Effector memory CD8-positive, alpha-beta T cell (primary cell): ENCODE results near the gene GATAD2A.
"Not testable (repeated sequence)": the region's sequence is repeated elsewhere in the genome, so short reads cannot be mapped to it uniquely, and the experiment has no call there.

Experiments
- ATAC-seq: fragments of 150-1000 bp; cut with Tn5 transposase; replicated peaks from 2 replicates; pipeline ENCODE4 v1.10.0; 2021; ENCODE audit warnings: mild to moderate bottlenecking, moderate library complexity
- DNase-seq, 3 experiments: peaks; one replicate each; pipeline ENCODE4 v3.0.0; 2021
- H3K27ac Mint-ChIP-seq, 2 donors: one replicate each; pipeline ENCODE4 v1.8.0; 2022; ENCODE audit warnings: mild to moderate bottlenecking in 2 of 2, mixed read lengths in 2 of 2, moderate library complexity in 2 of 2
- H3K27me3 Mint-ChIP-seq, 2 donors: one replicate each; pipeline ENCODE4 v1.8.0; 2022; ENCODE audit warnings: mixed read lengths in 2 of 2
- H3K36me3 Mint-ChIP-seq: one replicate; pipeline ENCODE4 v1.8.0; 2022; ENCODE audit warnings: mild to moderate bottlenecking, moderate library complexity, mixed read lengths; ENCODE audit not compliant: insufficient read depth
- H3K4me1 Mint-ChIP-seq, 2 donors: one replicate each; pipeline ENCODE4 v1.8.0; 2022; ENCODE audit warnings: low read depth in 2 of 2, mixed read lengths in 2 of 2
- H3K4me3 Mint-ChIP-seq, 2 donors: one replicate each; pipeline ENCODE4 v1.8.0; 2022; ENCODE audit warnings: mild to moderate bottlenecking in 2 of 2, mixed read lengths in 2 of 2, moderate library complexity in 2 of 2
- H3K9me3 Mint-ChIP-seq, 2 donors: one replicate each; pipeline ENCODE4 v1.8.0; 2022; ENCODE audit warnings: mixed read lengths in 2 of 2
- total RNA-seq, 9 experiments: gene quantifications; one replicate each; lab custom pipeline; 2026; lab: John Stamatoyannopoulos, UW

GATAD2A gene, protein sequence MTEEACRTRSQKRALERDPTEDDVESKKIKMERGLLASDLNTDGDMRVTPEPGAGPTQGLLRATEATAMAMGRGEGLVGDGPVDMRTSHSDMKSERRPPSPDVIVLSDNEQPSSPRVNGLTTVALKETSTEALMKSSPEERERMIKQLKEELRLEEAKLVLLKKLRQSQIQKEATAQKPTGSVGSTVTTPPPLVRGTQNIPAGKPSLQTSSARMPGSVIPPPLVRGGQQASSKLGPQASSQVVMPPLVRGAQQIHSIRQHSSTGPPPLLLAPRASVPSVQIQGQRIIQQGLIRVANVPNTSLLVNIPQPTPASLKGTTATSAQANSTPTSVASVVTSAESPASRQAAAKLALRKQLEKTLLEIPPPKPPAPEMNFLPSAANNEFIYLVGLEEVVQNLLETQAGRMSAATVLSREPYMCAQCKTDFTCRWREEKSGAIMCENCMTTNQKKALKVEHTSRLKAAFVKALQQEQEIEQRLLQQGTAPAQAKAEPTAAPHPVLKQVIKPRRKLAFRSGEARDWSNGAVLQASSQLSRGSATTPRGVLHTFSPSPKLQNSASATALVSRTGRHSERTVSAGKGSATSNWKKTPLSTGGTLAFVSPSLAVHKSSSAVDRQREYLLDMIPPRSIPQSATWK
- 145 to 189 (median 168) reads per million in 9 experiments for total RNA-seq

DNA sequence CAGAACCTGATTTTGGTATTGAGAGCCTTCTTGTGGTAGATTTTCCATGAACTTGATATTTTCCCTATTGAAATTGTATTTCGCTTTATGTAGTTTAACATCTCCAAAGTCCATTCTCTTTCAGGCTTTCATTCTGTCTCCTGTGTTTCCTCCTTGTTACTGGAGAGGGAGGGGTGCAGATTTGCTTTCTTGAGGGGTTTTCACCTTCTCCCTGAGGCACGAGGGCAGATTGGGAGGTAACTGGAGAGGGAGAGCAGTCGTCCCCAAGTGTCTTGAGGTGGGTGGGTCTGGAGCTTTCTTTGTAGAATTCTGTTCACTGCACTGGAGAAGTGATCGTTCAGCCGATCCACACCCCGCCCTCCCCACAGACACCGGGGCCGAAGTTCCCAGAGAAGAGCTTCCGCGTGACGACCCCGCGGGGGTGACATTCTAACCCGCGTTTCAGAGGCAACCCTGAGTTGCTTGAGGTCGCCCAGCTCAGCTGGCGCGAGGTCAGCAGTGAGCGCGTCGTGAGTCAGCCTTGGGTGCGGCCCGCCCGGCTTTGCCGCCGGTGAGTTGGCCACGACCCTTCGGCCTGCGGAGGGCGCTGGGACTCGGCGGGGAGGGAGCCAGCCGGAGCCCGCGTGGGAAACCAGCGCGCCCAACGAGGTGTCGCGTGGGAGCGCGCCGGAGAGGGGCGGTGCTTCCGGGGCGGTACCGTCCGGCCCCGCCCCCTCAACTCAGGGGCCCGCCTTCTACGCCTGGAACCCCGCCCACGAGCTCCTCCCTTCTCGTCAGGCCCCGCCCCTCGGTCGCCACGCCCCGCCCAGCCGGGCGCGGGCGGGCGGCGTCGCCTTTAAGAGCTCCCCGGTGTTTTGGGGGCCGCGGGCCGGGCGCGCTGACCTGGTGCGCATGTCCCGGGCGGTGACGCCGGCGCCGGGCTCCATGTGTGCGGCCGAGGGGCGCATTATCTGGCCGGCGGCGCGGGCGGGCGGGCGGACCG, at the start of gene GATAD2A:
TSS of gene GATAD2A (plus strand) at position 797 of the 982 bp plus-strand sequence. CDS start 59,671 bp downstream, outside the sequence.
- no peaks in the 10 kb centered on the region for H3K9me3 Mint-ChIP-seq
- H3K4me1 Mint-ChIP-seq: peaks cover 51 to 62% of the 10 kb centered on the region in 2 donors
- H3K36me3 Mint-ChIP-seq: peaks cover 13% of the 10 kb centered on the region

DNA sequence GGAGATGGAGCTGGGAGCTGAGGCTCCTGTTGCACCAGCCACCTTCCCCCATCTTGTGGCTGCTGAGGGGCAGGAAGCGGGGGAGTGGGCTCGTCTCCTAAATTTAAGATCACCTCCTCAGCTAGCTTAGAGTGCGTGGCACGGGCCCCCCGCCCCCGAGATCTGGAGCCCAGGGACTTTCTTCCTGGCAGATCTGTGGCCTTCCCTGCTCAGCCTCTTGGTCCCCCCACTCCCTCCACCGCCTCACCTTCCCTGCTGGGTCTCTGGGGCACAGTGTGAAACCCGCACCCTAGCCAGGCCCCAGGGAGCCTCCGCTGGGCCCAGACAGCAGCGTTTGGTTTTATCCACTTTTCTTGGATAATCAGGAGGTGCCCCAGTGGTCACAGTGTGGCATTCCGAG, 49.0 kb upstream of the GATAD2A start:
- peaks cover 32% of the 10 kb centered on the region for H3K36me3 Mint-ChIP-seq
- ATAC-seq: no peak
- no peaks in the 10 kb centered on the region for H3K9me3 Mint-ChIP-seq

More for the DNA sequence above, at the start of gene GATAD2A:
- Mint-ChIP-seq H3K27ac (peak within 1 kb of the TSS; percentile 89 to 97), H3K27me3 (no peaks in the 10 kb centered on the region), H3K4me3 (peak within 1 kb of the TSS; percentile 97 to 98)
- ATAC-seq (peak; percentile 78), DNase-seq (peak; percentile 90 to 96 (median 94))

GRCh38 chr19:19356901-19357566, 48.4 kb upstream of the GATAD2A start:
- no peaks in the 10 kb centered on the region for H3K27me3 Mint-ChIP-seq

More for the DNA sequence above, 49.0 kb upstream of the GATAD2A start:
- Mint-ChIP-seq H3K4me3 (no peak overlapping the region), H3K27ac (no peak overlapping the region), H3K4me1 (peaks cover 0 to 14% of the 10 kb centered on the region in 2 donors), H3K27me3 (no peaks in the 10 kb centered on the region)
- no peak for DNase-seq

DNA sequence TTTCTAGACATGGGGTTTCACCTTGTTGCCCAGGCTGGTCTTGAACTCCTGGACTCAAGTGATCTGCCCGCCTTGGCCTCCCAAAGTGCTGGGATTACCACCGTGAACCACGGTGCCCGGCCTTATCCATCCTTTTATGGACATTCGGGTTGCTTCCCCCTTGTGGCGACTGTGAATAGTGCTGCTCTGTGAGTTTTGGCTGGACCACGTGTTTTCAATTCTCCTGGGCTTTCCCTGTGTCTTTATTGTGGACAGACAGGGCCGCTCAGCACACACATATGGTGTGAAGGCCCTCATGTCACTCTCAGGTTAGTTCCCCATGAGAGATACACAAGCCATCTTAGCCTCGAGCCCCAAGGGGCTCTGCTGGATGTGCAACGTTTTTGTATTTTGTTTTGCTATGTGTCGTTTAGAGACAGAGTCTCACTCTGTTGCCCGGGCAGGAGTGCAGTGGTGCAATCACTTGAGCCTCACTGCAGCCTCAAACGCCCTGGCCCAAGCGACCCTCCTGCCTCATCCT, 44.3 kb upstream of the GATAD2A start:
- H3K36me3 Mint-ChIP-seq: peaks cover 14% of the 10 kb centered on the region
- H3K4me3 Mint-ChIP-seq: peak overlapping the region; percentile 16 to 40
- peak; percentile 72 for ATAC-seq
- peaks cover 10 to 24% of the 10 kb centered on the region in 2 donors for H3K4me1 Mint-ChIP-seq
- no peaks in the 10 kb centered on the region for H3K27me3 Mint-ChIP-seq
- peak; percentile 60 to 72 (median 66) for DNase-seq
- peak overlapping the region; percentile 8 to 55 for H3K27ac Mint-ChIP-seq
- H3K9me3 Mint-ChIP-seq: no peaks in the 10 kb centered on the region

More at GRCh38 chr19:19356901-19357566, 48.4 kb upstream of the GATAD2A start:
- ATAC-seq (no peak), DNase-seq (no peak)
- peaks cover 0 to 16% of the 10 kb centered on the region in 2 donors for H3K4me1 Mint-ChIP-seq
- H3K4me3 Mint-ChIP-seq: no peak overlapping the region
- peaks cover 27% of the 10 kb centered on the region for H3K36me3 Mint-ChIP-seq
- H3K9me3 Mint-ChIP-seq: no peaks in the 10 kb centered on the region
- H3K27ac Mint-ChIP-seq: peak overlapping the region; percentile 44 to 67

DNA sequence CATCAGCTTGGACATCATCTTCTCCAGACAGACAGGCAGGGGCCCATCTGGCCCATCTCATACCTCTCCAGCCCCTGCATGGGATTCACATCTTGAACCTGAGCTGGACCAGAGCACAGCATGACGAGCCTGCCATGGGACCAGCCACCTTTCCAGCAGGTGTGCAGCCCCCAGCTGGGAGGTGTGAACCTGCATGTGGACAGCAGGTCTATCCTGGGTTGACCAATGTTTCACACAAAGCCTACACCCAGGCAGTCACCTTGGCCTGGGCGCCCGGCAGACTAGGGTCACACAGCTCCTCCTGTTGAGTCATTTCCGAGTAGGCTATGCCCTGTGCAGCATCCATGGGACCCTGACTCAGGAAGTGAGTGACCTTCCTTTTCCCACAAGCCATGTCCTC, 43.4 kb upstream of the GATAD2A start:
- ATAC-seq: no peak
- Mint-ChIP-seq H3K27me3 (no peaks in the 10 kb centered on the region), H3K36me3 (peaks cover 13% of the 10 kb centered on the region), H3K4me1 (peaks cover 15 to 29% of the 10 kb centered on the region in 2 donors), H3K9me3 (no peaks in the 10 kb centered on the region), H3K27ac (peak overlapping the region in 1 of 2 donors; percentile 69), H3K4me3 (peak overlapping the region in 1 of 2 donors; percentile 16)
- no peak for DNase-seq

GRCh38 chr19:19366434-19367396, 38.8 kb upstream of the GATAD2A start:
- DNase-seq: peak; percentile 48 to 69 (median 62)
- Mint-ChIP-seq H3K36me3 (peaks cover 6% of the 10 kb centered on the region), H3K9me3 (no peaks in the 10 kb centered on the region), H3K4me1 (peaks cover 15 to 17% of the 10 kb centered on the region in 2 donors), H3K27ac (peak overlapping the region in 1 of 2 donors; percentile 54), H3K27me3 (no peaks in the 10 kb centered on the region), H3K4me3 (peak overlapping the region; percentile 48 to 64)
- ATAC-seq: peak; percentile 75

DNA sequence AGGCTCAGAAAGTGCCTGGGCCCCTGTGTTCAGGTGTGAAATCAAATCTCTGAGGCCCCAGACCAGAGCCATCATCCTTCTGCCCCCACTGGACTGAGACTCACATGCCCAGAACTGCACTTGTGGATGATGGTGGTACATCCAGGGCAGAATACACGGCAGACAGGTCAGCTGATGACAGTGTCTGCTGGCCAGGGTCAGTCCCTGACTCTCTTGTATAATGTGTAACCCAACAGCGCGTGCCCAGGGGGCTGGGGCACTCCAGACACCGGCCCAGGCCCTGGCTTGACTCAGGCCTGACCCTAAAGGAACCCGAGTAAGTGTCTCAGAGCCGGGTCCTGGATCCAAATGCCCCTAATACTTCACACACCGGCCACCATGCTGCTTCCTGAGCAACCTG, 37.4 kb upstream of the GATAD2A start:
- H3K27ac Mint-ChIP-seq: no peak overlapping the region
- DNase-seq (no peak), ATAC-seq (no peak)
- peaks cover 6% of the 10 kb centered on the region for H3K36me3 Mint-ChIP-seq
- peaks cover 18 to 19% of the 10 kb centered on the region in 2 donors for H3K4me1 Mint-ChIP-seq
- no peak overlapping the region for H3K4me3 Mint-ChIP-seq
- H3K9me3 Mint-ChIP-seq: no peaks in the 10 kb centered on the region
- no peaks in the 10 kb centered on the region for H3K27me3 Mint-ChIP-seq

- Mint-ChIP-seq H3K4me1 (peaks cover 13 to 15% of the 10 kb centered on the region in 2 donors), H3K27me3 (no peaks in the 10 kb centered on the region), H3K27ac (no peak overlapping the region), H3K36me3 (peaks cover 3% of the 10 kb centered on the region), H3K4me3 (no peak overlapping the region), H3K9me3 (no peaks in the 10 kb centered on the region)
- ATAC-seq (no peak), DNase-seq (no peak)
Measured at GRCh38 chr19:19371059-19371458, 34.4 kb upstream of the GATAD2A start.

DNA sequence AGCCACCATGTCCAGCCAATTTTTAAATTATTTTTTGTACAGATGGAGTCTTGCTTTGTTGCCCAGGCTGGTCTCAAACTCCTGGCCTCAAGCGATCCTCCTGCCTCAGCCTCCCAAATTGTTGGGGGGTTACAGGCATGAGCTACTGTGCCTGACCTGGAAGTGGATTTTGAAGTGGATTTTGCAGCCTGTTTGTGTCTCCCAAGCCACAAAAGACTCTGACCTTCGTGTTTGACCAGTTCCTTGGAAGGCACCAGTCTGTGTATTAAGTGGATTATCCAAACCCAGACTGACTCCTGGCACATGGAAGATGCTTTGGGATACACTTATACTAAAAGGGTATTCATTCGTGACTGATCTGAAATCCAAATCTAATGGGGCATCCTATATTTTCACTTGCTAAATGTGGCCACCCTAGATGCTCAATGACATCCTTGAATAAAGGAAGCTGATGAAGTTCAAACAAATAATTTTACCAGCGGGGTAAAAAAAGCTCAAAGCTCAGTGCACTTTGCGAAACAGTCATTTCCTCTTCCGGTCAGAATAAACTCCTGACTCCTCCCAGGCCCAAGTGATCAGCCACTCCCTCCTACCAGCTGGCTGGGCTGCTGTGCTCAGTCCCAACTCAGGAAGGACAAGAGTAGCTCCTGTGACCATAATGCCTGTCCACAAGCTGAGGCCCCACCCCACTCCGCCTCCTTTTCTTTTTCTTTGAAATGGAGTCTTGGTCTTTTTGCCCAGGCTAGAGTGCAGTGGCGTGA, 32.6 kb upstream of the GATAD2A start:
- Mint-ChIP-seq H3K9me3 (no peaks in the 10 kb centered on the region), H3K4me1 (peaks cover 7 to 8% of the 10 kb centered on the region in 2 donors), H3K27me3 (no peaks in the 10 kb centered on the region), H3K4me3 (peak overlapping the region; percentile 61), H3K27ac (peak overlapping the region; percentile 86), H3K36me3 (peaks cover 3% of the 10 kb centered on the region)
- ATAC-seq: peak; percentile 95
- DNase-seq: peak; percentile 25 to 29 (median 28)

DNA sequence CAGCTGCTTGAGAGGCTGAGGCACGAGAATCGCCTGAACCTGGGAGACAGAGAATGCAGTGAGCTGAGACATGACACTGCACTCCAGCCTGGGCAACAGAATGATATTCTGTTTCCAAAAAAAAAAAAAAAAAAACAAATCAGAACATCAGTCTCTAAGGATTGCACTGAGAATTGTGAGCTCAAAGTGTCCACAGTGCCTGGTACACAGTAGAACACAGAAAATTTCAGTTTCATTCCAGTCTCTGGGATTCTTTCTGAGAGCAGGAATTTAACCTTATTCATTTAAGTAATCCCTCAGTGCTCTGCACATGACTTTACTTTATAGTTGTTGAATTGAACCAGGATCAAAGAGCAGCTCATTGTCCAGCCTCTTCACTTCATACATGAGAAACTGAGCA, 25.9 kb upstream of the GATAD2A start:
- no peaks in the 10 kb centered on the region for H3K9me3 Mint-ChIP-seq
- H3K4me1 Mint-ChIP-seq: no peaks in the 10 kb centered on the region
- no peak overlapping the region for H3K27ac Mint-ChIP-seq
- no peak for DNase-seq
- H3K4me3 Mint-ChIP-seq: no peak overlapping the region
- peaks cover 3% of the 10 kb centered on the region for H3K36me3 Mint-ChIP-seq
- no peaks in the 10 kb centered on the region for H3K27me3 Mint-ChIP-seq
- ATAC-seq: no peak

GRCh38 chr19:19380316-19380715, 25.2 kb upstream of the GATAD2A start:
- H3K4me1 Mint-ChIP-seq, H3K36me3 Mint-ChIP-seq, H3K4me3 Mint-ChIP-seq, H3K9me3 Mint-ChIP-seq, ATAC-seq, DNase-seq, H3K27ac Mint-ChIP-seq, H3K27me3 Mint-ChIP-seq: not testable (repeated sequence)
